Measurements from ENCODE around the gene TCF21. TPM values are rescaled to one million over a fixed set of nuclear protein-coding genes. Genes with fewer than 3 reads are reported as not detected.

TCF21 gene
- total RNA-seq, 2 experiments from 2014 or later, result not detected

DNA sequence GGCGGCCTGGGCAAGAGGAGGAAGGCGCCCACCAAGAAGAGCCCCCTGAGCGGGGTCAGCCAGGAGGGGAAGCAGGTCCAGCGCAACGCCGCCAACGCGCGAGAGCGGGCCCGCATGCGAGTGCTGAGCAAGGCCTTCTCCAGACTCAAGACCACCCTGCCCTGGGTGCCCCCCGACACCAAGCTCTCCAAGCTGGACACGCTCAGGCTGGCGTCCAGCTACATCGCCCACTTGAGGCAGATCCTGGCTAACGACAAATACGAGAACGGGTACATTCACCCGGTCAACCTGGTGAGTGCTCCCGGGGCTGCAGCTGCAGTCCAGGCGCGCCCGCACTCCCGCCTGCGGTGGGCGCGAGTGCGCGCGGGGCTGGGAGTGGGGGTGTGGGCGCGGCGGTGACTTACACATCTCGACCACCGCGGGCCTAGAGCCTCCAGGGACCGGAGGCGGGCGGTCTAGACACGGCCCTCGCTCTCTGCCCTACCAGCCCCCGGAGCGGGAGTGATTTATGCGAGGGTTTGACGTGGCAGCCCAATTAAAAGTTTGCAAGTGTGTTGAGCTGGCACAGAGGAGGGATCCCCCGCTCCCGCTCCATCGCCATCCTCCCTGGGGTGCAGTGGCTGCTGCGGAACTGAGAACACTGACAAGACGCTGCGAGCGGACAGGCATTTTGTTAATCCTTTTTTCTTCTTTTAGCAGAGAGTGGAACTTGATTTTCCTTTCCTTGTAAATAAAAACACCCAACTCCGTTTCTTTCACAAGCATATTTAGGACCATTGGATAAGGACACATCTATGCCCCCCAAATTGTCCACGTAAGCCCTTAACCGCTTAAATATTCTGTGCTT lies 867 bp downstream of the TCF21 start:
- H2AFZ ChIP-seq (ENCODE audit: low read length), result no peak overlapping the region
- ChIA-PET CTCF (ENCODE audit: unreplicated experiment) (no interaction called here), POLR2A (no interaction called here)
- TF ChIP-seq, protein P1, sequence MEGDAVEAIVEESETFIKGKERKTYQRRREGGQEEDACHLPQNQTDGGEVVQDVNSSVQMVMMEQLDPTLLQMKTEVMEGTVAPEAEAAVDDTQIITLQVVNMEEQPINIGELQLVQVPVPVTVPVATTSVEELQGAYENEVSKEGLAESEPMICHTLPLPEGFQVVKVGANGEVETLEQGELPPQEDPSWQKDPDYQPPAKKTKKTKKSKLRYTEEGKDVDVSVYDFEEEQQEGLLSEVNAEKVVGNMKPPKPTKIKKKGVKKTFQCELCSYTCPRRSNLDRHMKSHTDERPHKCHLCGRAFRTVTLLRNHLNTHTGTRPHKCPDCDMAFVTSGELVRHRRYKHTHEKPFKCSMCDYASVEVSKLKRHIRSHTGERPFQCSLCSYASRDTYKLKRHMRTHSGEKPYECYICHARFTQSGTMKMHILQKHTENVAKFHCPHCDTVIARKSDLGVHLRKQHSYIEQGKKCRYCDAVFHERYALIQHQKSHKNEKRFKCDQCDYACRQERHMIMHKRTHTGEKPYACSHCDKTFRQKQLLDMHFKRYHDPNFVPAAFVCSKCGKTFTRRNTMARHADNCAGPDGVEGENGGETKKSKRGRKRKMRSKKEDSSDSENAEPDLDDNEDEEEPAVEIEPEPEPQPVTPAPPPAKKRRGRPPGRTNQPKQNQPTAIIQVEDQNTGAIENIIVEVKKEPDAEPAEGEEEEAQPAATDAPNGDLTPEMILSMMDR (conservative IDR thresholded peaks at IDR 0.05; ENCODE audit: low read length), result no peak
- no peak for TF ChIP-seq EZH2phosphoT487 (IDR thresholded peaks at IDR 0.05; ENCODE audit: borderline replicate concordance, low read depth, low read length)
- no peaks in the 10 kb centered on the region for H3K79me2 ChIP-seq (ENCODE audit: insufficient read depth, low read depth, low read length)
- H3K9me2 ChIP-seq (ENCODE audit: insufficient read depth, low read length), result no peaks in the 10 kb centered on the region
- no peaks in the 10 kb centered on the region for H4K20me1 ChIP-seq (ENCODE audit: insufficient read depth, low read length)
- no peaks in the 10 kb centered on the region for H3K36me3 ChIP-seq (ENCODE audit: insufficient read depth, low read length)
- BruUV-seq (replicated peaks), result no TSS peak
- no peaks in the 10 kb centered on the region for H3K4me1 ChIP-seq (ENCODE audit: insufficient read depth, low read length, poor library complexity, severe bottlenecking)
- DNase-seq (ENCODE audit: low spot score), result no peak
- H3K9me3 ChIP-seq (ENCODE audit: low read length), result no peaks in the 10 kb centered on the region
- H3K4me2 ChIP-seq (ENCODE audit: low read length), result no peak overlapping the region
- intact Hi-C loops (cut with micrococcal nuclease; ENCODE audit: unreplicated experiment), result no loop called here
- no peak overlapping the region for H3K27ac ChIP-seq (ENCODE audit: low read depth, low read length, poor library complexity, severe bottlenecking)
- no peak overlapping the region for H3K4me3 ChIP-seq (ENCODE audit: low read depth, low read length, poor library complexity, severe bottlenecking)

DNA sequence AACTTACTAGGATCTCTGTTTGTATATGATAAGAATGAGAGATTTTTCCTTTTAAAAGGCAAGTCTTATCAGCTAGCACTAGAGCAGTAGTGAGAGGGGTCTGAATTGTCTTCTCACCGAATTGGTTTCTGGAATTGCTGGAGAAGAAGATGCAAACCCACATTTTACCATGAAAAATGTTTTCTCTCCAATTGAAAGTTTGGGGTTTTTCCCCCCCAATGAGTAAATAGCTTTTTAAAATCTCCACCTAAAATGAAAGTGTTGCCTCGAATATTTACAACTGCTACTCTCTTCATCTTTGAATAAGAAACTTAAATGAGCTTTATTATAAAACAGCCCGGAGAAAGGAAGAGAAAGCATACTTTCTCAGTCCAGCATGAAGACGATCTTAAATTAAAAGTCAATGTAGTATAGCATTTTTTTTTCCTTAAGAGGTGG lies 1.8 kb downstream of the TCF21 start:
- Histone ChIP-seq H3K4me2 (ENCODE audit: low read length) (0 out of 2 replicates have a peak overlapping the region, but pooled peaks have one; percentile 20), H4K20me1 (ENCODE audit: insufficient read depth, low read length) (no peaks in the 10 kb centered on the region), H3K79me2 (ENCODE audit: insufficient read depth, low read depth, low read length) (no peaks in the 10 kb centered on the region), H3K36me3 (ENCODE audit: insufficient read depth, low read length) (no peaks in the 10 kb centered on the region), H2AFZ (ENCODE audit: low read length) (no peak overlapping the region), H3K9me2 (ENCODE audit: insufficient read depth, low read length) (no peaks in the 10 kb centered on the region), H3K9me3 (ENCODE audit: low read length) (no peaks in the 10 kb centered on the region), H3K4me3 (ENCODE audit: low read depth, low read length, poor library complexity, severe bottlenecking) (no peak overlapping the region), H3K4me1 (ENCODE audit: insufficient read depth, low read length, poor library complexity, severe bottlenecking) (no peaks in the 10 kb centered on the region), H3K27ac (ENCODE audit: low read depth, low read length, poor library complexity, severe bottlenecking) (no peak overlapping the region)
- POLR2A ChIA-PET, result interaction anchor here (0.6 kb wide), 1 partner anchor 53 kb away, joined by 10 read pairs; no protein-coding TSS in a partner anchor
- DNase-seq (ENCODE audit: low spot score), result no peak
- intact Hi-C loops (cut with micrococcal nuclease; ENCODE audit: unreplicated experiment), result no loop called here
- CTCF ChIA-PET (ENCODE audit: unreplicated experiment), result no interaction called here
- BruUV-seq (replicated peaks), result no TSS peak
- TF ChIP-seq EZH2phosphoT487 (IDR thresholded peaks at IDR 0.05; ENCODE audit: borderline replicate concordance, low read depth, low read length), result no peak
- TF ChIP-seq, protein P1 (conservative IDR thresholded peaks at IDR 0.05; ENCODE audit: low read length), result no peak

Data from OCI-LY7 (cell line).